HG02981 (cell line): ENCODE data around the gene CACNA1B.

ENCODE experiments used
- ATAC-seq: cut with Tn5 transposase; IDR thresholded peaks from one replicate; pipeline ENCODE4 v1.9.1; 2021; ENCODE audit warnings: mild to moderate bottlenecking, moderate library complexity; ENCODE audit not compliant: unreplicated experiment

Gene CACNA1B

DNA sequence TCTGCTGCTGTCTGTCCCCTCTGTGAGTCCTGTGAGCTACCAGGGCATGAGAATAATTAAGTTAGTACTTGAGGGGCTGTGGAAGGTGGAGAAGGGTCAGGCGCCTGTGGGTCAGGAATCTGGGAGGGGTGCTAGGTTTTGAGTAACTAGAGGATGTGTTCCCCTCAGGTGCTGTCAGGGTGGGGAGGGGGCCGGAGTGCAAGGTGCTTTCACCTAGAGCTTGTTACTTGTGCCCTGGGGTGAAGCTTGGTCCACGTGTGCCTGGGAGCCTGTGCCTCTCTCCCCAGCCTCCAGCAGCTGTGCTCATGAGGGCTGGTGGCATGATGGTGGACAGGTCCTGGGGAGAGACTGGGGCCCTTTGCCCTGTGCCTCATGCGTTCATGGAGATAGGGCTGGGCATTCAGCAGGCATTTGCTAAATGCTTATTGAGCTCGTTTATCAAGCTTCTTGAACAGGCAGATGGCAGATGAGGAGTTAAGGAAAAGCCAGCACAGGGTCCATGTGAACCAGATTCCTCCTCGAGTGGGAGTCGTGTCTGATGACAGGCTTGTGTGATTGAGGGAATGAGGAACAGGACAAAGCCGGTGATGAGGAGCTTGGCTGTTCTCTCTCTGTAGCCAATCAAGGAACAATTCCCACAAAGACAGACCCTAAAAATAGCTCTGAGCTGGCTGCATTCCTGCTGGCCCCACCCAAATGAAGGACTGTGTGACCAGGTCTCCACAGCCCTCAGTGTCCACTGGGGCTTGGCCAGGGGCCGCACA is 40.9 kb downstream of the CACNA1B start:
- no peak for ATAC-seq

DNA sequence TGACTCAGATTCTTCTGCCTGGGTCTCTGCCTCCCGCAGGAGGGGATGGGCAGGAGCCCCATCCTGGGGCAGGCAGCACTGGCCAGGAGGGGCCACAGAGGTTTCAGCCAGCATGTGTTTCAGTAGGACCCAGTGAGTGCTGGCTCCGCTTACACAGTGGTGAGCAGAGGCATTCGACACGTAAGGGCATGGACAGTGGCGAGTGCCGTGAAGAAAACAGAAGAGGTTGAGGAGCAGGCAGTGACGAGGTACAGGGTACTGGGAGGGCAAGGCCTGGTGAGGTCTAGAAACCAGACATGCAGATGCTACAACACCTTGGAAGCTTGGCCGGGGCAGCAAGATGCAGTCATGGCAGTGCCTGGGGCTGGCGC is 41.5 kb downstream of the CACNA1B start:
- ATAC-seq, result no peak

DNA sequence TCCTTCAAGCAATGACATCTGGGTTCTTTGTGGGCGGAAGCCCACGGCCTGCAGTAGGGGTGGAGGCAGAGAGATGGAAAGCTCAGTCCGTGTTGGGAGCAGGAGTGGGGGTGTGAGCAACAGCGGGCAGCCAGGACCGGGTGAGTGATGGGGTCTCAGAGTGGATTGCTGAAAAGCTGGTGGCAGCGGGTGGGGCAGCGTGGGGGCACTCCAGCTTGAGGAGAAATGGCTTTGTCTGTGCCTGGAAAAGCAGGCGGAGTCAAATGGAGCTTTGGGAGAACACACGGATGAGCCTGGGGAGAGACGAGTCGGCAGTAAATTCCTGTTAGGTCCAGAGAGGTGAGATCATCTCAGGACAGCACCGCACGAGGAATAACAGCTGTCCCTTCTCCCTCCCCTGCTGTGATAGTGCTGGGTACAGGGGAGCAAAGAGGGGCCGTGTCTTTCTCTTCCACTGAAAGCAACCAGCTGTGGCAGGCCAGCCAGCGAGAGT is 42.1 kb downstream of the CACNA1B start:
- no peak for ATAC-seq

DNA sequence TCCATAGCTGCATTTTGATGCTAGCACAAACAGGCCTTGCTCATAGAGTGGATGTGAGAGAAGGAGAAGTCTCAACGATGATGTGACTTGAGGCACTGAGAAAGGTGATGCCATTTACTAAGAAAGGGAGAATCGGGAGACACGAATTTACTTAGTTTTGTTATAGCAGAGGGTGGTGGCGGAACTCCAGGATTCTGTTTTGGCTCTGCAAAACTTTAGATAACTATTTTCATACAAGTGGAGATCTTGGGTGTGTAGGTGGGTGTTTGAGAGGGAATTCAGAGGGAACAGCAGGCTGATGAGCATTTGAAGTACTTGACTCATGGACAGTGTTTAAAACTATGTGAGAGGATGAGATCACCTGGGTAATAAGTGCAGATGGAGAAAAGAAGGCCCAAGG is 43.2 kb downstream of the CACNA1B start:
- no peak for ATAC-seq

DNA sequence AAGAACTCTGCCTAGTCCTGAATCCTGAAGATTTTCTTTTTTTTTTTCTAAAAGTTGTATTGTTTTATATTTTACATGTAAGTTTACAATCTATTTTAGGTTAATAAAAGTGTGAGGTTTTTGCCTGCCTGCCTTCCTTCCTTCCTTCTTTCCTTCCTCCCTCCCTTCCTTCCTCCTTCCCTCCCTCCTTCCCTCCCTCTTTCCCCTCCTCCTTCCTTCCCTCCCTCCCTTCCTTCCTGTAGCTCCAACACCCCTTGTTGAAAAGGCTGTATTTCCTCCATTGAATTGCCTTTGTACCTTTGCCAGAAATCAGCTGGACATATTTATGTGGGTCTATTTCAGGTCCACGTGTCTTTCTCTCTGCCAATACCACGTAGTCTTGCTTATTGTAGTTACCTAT is 46.6 kb downstream of the CACNA1B start:
- no peak for ATAC-seq

DNA sequence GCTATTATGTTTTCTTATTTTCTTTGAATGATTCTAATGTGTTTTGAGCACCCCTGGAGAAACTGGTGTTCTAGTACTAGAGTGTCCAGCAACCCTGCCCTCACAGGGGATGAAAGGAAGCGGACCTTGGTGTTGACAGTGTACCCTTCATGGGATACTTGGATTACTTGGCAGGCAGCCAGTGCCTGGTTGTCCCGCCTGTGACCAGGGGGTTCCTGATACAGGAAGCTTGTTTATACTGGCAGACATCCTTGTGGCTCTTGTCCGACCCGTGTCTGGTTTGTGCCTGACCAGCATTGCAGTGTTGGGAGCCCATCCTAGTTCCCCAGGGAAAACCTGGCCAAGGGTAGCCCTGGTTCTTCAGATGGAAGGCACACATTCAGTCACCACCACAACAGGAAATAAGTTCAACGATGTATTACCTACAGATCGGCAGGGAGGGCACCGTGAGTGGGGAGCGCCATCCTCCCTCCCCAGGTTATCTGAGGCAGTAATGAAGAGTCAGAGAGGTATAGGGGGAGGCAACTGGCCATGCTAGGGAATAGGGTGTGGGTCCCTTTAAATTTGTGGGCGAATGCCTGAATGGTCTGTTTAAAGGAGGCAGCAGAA is 47.3 kb downstream of the CACNA1B start:
- no peak for ATAC-seq

DNA sequence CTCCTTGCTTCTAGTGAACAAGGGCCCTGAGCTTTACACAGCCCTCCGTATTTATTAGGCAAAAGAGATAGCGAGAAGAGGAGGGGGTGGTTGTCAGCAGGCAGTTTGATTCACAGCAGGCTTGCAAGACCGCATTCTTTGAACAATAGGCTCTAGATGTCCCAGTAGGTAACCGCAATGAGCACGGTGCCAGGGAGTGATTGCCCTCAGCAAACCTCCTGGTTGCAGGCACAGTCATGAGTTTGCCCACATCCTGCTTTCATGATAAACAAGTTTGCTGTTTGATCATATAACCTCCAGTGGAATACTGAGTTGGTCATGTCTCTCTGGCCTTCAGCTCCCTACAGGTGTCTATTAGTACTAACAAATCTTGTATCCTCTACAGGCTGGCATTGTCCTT is 66.1 kb downstream of the CACNA1B start:
- ATAC-seq, result no peak

DNA sequence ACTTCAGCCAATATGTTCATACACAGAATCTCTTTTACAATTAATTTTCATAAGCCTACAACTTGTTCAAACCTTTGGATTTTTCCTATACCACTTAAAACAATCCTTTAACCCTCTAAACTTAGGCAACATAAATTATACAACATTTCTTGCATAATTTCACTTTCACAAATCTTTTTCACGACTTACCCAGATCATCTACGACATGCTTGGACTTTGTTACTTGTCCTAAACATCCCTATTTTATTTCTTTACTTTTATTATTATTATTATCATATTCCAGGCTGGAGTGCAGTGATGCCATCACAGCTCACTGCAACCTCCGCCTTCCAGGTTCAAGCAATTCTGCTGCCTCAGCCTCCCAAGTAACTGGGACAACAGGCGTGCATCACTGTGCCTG is 68.0 kb downstream of the CACNA1B start:
- ATAC-seq, result no peak

DNA sequence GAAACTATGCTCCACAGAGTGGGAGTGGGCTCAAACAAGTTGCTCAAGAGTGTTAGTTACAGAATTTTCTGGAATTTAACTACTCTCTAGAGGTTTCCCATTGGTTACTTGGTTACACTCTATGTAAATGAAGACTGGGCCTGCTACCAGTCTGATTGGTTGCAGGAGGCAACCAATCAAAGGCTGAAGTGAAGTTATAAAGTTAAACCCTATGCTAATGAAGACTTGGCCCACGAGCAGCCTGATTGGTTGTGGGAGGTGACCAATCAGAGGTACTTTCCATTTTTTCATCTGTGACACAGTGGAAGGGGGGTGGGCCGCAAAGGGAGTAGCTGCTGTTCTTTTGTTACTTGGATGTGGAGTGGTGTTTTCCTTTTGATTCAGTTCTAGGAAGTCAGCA is 69.4 kb downstream of the CACNA1B start:
- no peak for ATAC-seq

DNA sequence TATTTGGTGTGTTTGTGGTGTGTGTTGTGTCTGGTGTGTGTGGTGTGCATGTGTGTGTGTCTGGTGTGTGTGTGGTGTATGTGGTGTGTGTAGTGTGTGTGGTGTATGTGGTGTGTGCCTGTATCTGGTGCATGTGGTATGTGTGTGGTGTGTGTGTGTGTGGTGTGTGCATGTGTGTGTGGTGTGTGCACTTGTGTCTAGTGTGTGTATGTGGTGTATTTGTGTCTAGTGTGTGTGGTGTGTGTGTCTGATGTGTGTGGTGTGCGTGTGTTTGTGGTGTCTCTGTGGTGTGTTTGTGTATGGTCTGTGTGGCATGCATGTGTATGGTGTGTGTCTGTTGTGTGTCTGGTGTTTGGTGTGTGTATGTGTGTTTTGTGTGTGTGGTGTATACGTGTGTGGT is 71.1 kb downstream of the CACNA1B start:
- no peak for ATAC-seq

DNA sequence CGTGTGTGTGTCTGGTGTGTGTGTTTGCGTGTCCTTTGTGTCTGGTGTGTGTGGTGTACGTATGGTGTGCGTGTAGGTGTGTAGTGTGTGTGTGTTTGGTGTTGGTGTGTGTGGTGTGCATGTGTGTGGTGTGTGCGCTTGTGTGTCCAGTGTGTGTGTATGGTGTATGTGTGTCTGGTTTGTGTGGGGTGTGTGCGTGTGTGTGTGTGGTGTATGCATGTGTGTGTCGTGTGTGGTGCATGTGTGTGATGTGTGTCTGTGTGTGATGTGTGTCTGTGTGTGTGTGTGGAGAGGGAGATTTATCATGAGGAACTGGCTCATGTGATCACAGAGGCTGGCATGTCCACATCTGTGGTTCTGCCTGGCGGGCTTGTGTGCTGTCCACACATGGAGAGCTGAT is 71.7 kb downstream of the CACNA1B start:
- no peak for ATAC-seq

DNA sequence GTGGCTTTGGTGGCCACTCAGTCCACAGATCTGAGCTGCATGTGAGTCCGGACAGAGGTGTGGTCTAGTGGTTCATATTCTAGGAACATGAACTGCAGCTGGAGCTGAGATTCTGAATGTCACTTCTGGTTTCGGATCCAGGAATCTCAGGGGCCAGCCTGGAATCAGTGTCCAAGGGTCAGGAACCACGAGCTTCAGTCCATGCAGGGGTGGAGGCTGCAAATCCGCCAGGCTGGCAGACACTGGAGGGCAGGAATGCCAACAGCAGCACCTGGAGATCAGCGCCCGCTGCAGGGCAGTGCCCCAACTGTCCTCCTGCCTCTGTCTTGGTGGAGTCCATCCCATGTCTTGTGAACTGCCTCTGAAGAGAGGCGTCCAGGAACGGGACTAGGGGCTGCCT is 73.5 kb downstream of the CACNA1B start:
- no peak for ATAC-seq

DNA sequence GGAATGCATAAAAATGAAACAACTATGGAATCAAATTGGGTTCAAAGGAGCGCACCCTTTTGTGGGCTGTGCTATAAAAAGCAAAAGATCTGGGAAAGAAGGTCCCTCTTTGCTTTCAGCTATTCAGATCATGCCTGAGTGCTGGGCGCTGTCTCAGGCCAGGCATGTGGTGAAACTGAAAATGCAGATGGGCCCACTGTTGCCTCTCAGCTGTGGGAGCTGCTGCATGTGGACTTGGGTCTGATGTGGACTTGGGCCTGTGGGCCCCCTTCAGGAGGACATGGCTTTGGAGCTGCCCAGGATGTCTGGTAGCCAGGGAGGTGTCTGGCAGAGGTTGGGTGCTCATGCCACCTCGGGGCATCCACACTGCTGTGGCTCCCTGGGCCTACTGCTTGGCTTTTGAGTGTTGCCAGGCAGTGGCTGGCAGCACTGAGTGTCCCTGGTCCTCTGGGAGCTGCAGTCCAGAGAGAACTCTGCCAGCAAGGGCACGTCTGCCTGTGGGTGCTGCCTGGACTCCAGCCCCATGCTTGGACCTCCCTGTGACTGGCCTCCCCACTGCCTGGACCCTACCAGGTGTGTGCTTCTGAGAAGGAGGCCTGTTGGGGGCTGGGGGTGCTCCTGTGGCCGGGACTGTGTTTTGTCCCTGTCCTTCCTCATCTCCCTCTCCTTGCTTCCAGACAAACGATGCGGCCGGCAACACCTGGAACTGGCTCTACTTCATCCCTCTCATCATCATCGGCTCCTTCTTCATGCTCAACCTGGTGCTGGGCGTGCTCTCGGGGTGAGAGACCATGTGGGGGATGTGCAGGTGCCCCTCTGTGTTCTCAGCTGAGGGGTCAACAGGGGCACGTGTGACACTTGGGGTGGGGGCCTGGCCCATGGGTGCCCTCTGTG is 74.3 kb downstream of the CACNA1B start:
- no peak for ATAC-seq

DNA sequence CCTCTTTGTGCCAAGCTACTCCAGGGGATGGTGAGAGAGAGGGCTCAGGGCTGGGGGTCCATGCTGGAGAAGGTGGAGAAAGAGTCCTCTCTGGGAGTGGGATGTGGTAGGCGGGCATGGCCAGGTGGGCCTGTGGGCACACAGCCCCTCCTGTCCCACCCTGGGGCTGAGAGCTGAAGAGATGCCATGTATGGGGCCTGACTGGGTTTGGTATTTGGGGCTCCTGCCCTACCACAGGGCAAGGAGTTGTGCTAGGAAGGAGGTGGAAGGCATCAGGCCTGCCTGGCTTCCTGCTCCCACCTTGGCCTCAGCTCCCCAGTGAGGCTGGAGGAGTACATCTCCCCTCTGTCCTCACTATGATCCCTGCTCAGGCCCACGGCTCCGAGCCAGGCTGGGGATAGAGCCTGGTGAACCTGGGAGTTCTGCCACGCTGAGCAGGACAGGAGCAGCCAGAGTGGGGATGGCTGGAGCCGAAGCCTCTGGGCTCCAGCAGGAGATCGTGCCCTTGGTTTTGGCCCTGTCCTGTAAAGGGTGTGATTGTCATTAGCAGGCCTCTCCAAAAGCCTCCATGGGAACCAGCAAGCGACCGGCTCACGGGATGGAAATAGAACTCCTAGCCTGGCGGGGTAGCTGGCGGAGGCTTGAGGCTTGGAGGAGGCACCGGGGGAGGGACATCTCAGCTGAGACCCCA is 75.5 kb downstream of the CACNA1B start:
- no peak for ATAC-seq

DNA sequence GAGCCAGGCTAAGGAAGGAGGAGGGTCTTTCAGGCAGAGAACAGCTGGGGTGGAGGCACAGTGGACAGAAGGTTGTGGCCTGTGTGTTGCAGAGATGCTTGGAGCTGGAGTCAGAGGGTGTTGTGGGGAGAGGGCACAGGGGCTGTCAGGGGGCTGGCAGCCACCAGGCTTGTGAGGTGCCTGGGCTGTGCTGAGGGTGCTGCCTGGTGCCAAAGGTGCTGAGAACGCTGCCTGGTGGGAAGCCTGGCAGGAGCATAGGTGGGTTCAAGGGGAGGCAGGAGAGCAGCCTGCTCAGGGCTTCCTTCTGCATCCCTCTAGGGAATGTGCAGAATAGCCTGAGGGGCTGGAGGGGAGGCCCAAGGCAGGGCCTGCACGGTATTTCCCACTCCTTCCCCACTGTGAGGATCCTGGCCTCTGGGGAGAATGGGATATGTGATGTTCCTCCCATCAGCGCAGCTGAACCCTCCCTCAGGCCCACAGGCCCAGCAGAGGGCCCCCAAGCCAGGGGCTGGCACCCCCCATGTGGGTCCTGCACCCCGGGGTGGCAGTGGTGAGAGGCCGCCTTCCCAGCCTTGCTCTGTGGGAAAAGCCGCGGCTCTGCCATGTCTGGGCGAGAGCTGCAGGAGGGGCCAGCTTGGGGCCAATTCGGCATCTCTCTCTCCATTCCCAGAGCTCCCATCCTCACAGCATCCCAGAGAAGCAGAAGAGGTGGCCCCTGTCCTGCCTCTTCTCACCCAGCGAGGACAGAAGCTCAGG is 76.3 kb downstream of the CACNA1B start:
- ATAC-seq, result no peak

DNA sequence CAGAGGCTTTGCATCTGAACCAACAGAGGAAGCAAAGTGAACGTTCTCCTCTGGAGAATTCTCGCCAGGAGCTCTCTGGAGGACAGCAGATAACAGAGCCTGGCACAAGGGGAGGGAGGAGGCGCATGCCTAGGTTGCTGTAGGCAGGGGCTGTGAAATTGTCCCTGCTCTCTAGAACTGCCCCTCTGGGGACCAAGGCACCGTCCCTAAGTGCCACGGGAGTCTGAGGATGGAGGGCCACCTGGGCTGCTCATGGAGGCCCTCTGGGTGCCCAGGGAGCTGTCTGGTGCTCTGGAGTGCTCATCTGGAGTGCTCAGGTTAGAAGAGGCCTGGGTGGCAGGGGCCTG is 77.6 kb downstream of the CACNA1B start:
- no peak for ATAC-seq

DNA sequence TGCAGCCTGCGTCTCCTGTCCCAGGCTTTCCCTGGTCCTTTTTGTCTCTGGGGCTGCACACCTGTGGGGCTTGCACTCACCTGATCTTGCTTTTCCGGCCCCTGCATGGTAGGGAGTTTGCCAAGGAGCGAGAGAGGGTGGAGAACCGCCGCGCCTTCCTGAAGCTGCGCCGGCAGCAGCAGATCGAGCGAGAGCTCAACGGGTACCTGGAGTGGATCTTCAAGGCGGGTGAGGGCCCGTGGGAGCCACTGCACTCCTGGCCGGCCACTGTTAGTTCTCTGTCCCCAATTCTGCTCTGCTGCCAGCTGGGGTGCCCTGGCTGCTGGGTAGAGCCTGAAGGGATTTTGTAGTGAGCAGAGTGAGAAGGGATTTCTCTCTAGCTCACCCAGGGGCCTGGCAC is 78.0 kb downstream of the CACNA1B start:
- ATAC-seq, result no peak

DNA sequence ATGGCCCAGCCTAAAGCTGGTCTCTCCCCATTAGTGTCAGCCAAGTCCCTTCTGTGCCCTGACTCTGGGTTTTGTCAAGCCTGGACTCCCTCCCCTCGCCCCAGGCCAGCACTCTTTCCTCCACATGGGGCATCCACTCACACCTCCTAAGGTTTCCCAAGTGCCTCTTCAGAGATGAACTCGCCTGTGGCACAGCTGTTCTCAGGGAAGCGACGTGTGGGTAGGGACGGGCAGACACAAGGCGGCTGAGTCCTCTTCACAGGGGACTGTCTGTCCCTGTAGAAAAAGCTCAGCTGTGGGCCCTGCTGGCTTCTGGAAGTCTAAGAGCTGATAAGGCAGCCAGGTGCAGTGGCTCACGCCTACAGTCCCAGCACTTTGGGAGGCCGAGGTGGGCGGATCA is 78.5 kb downstream of the CACNA1B start:
- no peak for ATAC-seq

DNA sequence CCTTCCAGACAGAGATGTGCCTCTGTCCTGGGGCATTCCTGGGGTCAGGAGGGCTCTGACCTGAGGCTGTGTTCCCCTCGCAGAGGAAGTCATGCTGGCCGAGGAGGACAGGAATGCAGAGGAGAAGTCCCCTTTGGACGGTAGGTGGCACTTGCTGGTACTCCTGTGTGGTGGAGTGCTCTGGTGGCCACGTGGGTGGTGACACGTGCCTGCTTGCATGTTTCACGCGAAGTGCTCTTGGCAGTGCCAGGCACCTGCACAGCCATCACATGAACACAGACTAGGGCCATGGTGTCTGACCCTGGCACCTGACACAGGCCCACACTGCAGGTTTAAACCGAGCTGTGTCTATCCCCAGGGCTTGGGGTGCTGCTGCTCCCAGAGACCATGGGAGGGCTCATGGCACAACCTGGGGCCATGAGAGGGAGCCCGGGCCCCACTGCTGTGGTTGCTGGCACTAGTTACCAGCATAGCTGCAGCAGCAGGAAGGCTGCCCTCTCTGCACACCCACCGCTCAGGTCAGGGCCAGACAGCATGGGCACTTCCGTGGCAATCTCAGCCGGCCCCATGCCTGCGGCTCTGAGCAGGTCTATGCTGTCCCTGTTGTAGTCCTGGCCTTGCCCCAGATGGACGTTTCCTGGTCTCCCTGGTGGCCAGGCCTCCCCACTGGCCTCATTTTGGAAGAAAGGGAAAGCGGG is 79.3 kb downstream of the CACNA1B start:
- no peak for ATAC-seq
